GM23338 (cell line): Measurements from ENCODE around the gene RNF11. TPM values are rescaled to one million over a fixed set of nuclear protein-coding genes. Genes with fewer than 3 reads are reported as not detected.

Source experiments
- ATAC-seq: fragments of 200-7000 bp; cut with Tn5 transposase; 3 replicates; pipeline ENCODE4 v1.9.1; 2020
- DNase-seq: peaks from one replicate; pipeline ENCODE4 v3.0.0-alpha.2; 2015; ENCODE audit warnings: low spot score
- H2AFZ ChIP-seq: fragments of 200-600 bp; sonication (generic); 2 replicates; pipeline ENCODE4 v1.8.0; 2016; ENCODE audit warnings: antibody characterized with exemption, mild to moderate bottlenecking, moderate library complexity
- H3F3A ChIP-seq: fragments of 200-600 bp; sonication (generic); replicated peaks from 2 replicates; pipeline ENCODE4 v1.8.0; 2017; ENCODE audit warnings: antibody characterized with exemption, mixed run types, low read depth
- H3K27ac ChIP-seq: fragments of 200-600 bp; sonication (generic); 2 replicates; pipeline ENCODE4 v1.6.1; 2016; ENCODE audit warnings: low read depth
- H3K27me3 ChIP-seq: fragments of 200-600 bp; sonication (generic); 2 replicates; pipeline ENCODE4 v1.8.0; 2016; ENCODE audit warnings: mild to moderate bottlenecking, mixed run types, moderate library complexity; ENCODE audit not compliant: insufficient read depth
- H3K36me3 ChIP-seq: fragments of 200-600 bp; sonication (generic); 2 replicates; pipeline ENCODE4 v1.8.0; 2016; ENCODE audit warnings: mild to moderate bottlenecking; ENCODE audit not compliant: insufficient read depth
- H3K4me1 ChIP-seq: fragments of 200-600 bp; sonication (generic); 2 replicates; pipeline ENCODE4 v1.8.0; 2016; ENCODE audit warnings: mild to moderate bottlenecking, moderate library complexity; ENCODE audit not compliant: insufficient read depth
- H3K4me2 ChIP-seq: fragments of 200-600 bp; sonication (generic); 2 replicates; pipeline ENCODE4 v1.7.1; 2017; ENCODE audit warnings: mixed run types
- H3K4me3 ChIP-seq: fragments of 200-600 bp; sonication (generic); 2 replicates; pipeline ENCODE4 v1.6.1; 2016; ENCODE audit warnings: mixed run types
- H3K79me2 ChIP-seq: fragments of 200-600 bp; sonication (generic); replicated peaks from 2 replicates; pipeline ENCODE4 v1.8.0; 2017; ENCODE audit warnings: mild to moderate bottlenecking; ENCODE audit not compliant: insufficient read depth
- H3K9me2 ChIP-seq: fragments of 200-600 bp; sonication (generic); 2 replicates; pipeline ENCODE4 v1.8.0; 2017; ENCODE audit not compliant: insufficient read depth
- H4K20me1 ChIP-seq: fragments of 200-600 bp; sonication (generic); replicated peaks from 2 replicates; pipeline ENCODE4 v1.8.0; 2017; ENCODE audit warnings: mild to moderate bottlenecking; ENCODE audit not compliant: insufficient read depth
- H3K27ac Mint-ChIP-seq: 2 replicates; pipeline ENCODE4 v1.8.0; 2020; ENCODE audit warnings: inconsistent platforms, mild to moderate bottlenecking, moderate library complexity, mixed read lengths
- H3K27me3 Mint-ChIP-seq: 3 replicates; pipeline ENCODE4 v1.8.0; 2022; ENCODE audit warnings: low read depth, mild to moderate bottlenecking, moderate library complexity, mixed read lengths, inconsistent platforms; ENCODE audit not compliant: insufficient read depth, poor library complexity
- H3K36me3 Mint-ChIP-seq: 3 replicates; pipeline ENCODE4 v1.8.0; 2021; ENCODE audit warnings: low read depth, mild to moderate bottlenecking, inconsistent platforms, moderate library complexity, mixed read lengths
- H3K4me1 Mint-ChIP-seq: 3 replicates; pipeline ENCODE4 v1.8.0; 2020; ENCODE audit warnings: mild to moderate bottlenecking, inconsistent platforms, mixed read lengths
- H3K4me3 Mint-ChIP-seq: 3 replicates; pipeline ENCODE4 v1.8.0; 2021; ENCODE audit warnings: moderate library complexity, mild to moderate bottlenecking, inconsistent platforms, mixed read lengths
- H3K9me3 Mint-ChIP-seq: 3 replicates; pipeline ENCODE4 v1.8.0; 2020; ENCODE audit warnings: moderate library complexity, mild to moderate bottlenecking, inconsistent platforms, mixed read lengths
- CREB1 ChIP-seq: fragments of 250-450 bp; sonication (Bioruptor Pico); IDR thresholded peaks from 2 replicates; pipeline ENCODE4 v1.5.0; 2020; ENCODE audit warnings: low read depth, mild to moderate bottlenecking, moderate library complexity
- CTCF ChIP-seq, 2 experiments: fragments of 200-600 bp in 1 of 2; sonication (generic) in 1 of 2; conservative IDR thresholded peaks; 2 replicates each; pipeline versions ENCODE4 v1.5.1 to v1.6.1; 2016 to 2017; ENCODE audit warnings: antibody characterized with exemption in 2 of 2, low read depth in 2 of 2, mild to moderate bottlenecking in 2 of 2, moderate library complexity in 1 of 2
- ETS1 ChIP-seq: IDR thresholded peaks from 2 replicates; pipeline ENCODE4 v1.6.1; 2016; ENCODE audit warnings: antibody characterized with exemption
- EZH2 ChIP-seq: fragments of 200-600 bp; sonication (generic); IDR thresholded peaks from one replicate; pipeline ENCODE4 v1.8.0; 2017; ENCODE audit warnings: antibody characterized with exemption, mild to moderate bottlenecking, low read depth; ENCODE audit not compliant: unreplicated experiment
- JUNB ChIP-seq: IDR thresholded peaks from one replicate; pipeline ENCODE4 v1.6.1; 2016; ENCODE audit warnings: antibody characterized with exemption; ENCODE audit not compliant: unreplicated experiment
- NANOG ChIP-seq: IDR thresholded peaks from 2 replicates; pipeline ENCODE4 v1.6.1; 2016; ENCODE audit warnings: antibody characterized with exemption, borderline replicate concordance
- STAT1 ChIP-seq: IDR thresholded peaks from one replicate; pipeline ENCODE4 v1.6.1; 2016; ENCODE audit warnings: antibody characterized with exemption; ENCODE audit not compliant: unreplicated experiment
- ZNF114 ChIP-seq: fragments of 250-450 bp; sonication (Bioruptor Pico); IDR thresholded peaks from 2 replicates; pipeline ENCODE4 v1.5.0; 2020; ENCODE audit warnings: mild to moderate bottlenecking, moderate library complexity
- ZNF331 ChIP-seq: fragments of 250-450 bp; sonication (Bioruptor Pico); IDR thresholded peaks from 2 replicates; pipeline ENCODE4 v1.5.0; 2020; ENCODE audit warnings: low read depth, mild to moderate bottlenecking, moderate library complexity
- ZNF462 ChIP-seq: fragments of 250-450 bp; sonication (Bioruptor Pico); IDR thresholded peaks from 2 replicates; pipeline ENCODE4 v1.5.0; 2020; ENCODE audit warnings: mild to moderate bottlenecking, moderate library complexity
- polyA plus RNA-seq: library from polyadenylated mRNA; unstranded; fragments of >200 nt; fragmentation: Nextera tagmentation; extraction: Ambion mirVana; gene quantifications from 2 replicates; pipeline ENCODE4 v1.2.1, GENCODE V29; 2016
- total RNA-seq: library from RNA; depleted of rRNA; stranded (reverse); fragments of >200 nt; shearing (Covaris generic); gene quantifications from 2 replicates; pipeline ENCODE4 v1.2.3, GENCODE V29; 2014

Gene RNF11
- total and polyA plus RNA-seq, 2 experiments from 2014 or later, result 22.3 to 43.0 TPM

- TF ChIP-seq ZNF462 (CRISPR knock-in tag), result no peak
- no peak for TF ChIP-seq JUNB
- TF ChIP-seq CREB1, result no peak
- TF ChIP-seq CTCF (conservative IDR thresholded peaks at IDR 0.05; ENCODE audit: low read depth in 2 of 2), result no peak
Observed at GRCh38 chr1:51294566-51295184, 58.6 kb downstream of the RNF11 start (continued).

- Mint-ChIP-seq H3K9me3 (peaks cover 10% of the 10 kb centered on the region; the same call in 2 of the 3 replicates), H3K27me3 (peaks cover 13% of the 10 kb centered on the region), H3K27ac (no peak overlapping the region), H3K36me3 (no peaks in the 10 kb centered on the region; the same call in 2 of the 3 replicates), H3K4me3 (no peak overlapping the region), H3K4me1 (peaks cover 17% of the 10 kb centered on the region; the same call in 2 of the 3 replicates)
- peak; percentile 12 for ATAC-seq
- Histone ChIP-seq H3K4me2 (peak overlapping the region; percentile 32; the same call in 1 of the 2 replicates), H4K20me1 (no peaks in the 10 kb centered on the region), H3K36me3 (no peaks in the 10 kb centered on the region), H2AFZ (peak overlapping the region; percentile 96), H3K9me2 (no peaks in the 10 kb centered on the region), H3K4me1 (peaks cover 5% of the 10 kb centered on the region; the same call in 1 of the 2 replicates), H3F3A (no peaks in the 10 kb centered on the region), H3K27me3 (no peaks in the 10 kb centered on the region), H3K27ac (no peak overlapping the region), H3K4me3 (no peak overlapping the region), H3K79me2 (no peaks in the 10 kb centered on the region)
- no peak for DNase-seq
- TF ChIP-seq CREB1, result no peak
- TF ChIP-seq NANOG, result no peak
- no peak for TF ChIP-seq JUNB
- TF ChIP-seq ETS1, result no peak
- no peak for TF ChIP-seq CTCF (conservative IDR thresholded peaks at IDR 0.05; ENCODE audit: low read depth in 2 of 2)
- no peak for TF ChIP-seq STAT1
- TF ChIP-seq EZH2, result no peak
- TF ChIP-seq ZNF114 (CRISPR knock-in tag), result no peak
- TF ChIP-seq ZNF331 (CRISPR knock-in tag), result no peak
Observed at GRCh38 chr1:51295926-51296325, 59.9 kb downstream of the RNF11 start.
